ENCODE data around the gene PTPN3.

DNA sequence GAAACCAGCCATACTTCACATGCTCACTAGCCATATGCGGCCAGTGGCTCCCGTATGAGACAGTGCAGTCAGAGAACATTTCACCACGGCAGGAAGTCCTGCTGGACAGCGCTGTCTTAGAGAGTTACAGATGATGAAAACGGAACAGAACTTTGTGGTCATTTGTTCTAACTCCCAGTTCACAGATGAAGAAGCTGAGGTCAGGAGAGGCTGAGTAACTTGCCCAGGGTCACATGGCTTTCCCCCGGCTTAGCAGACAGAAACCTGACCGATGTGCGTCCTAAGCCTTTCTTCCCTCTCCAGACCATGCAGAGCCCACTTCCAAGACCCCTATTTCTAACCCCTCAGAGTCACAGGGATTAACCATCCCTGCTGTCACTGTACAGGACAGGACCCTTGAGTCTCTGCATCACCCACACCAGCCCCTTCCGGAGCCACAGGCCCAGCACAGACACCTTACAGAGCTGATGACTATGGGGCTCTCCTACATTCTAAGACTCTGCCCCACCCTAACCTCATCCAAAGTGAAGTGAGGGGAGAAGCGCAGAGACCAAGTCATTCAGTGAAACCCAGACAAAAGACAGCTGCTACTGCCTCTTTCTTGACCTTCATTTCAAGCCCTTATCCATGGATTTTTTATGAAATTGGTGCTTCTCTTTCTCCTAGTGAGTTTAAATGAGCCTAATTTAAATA lies 86.9 kb downstream of the PTPN3 start:
- TF ChIP-seq CTCF (conservative IDR thresholded peaks at IDR 0.05) = no peak
- TF ChIP-seq ZFX (IDR thresholded peaks at IDR 0.05) = no peak

Data from C4-2B (cell line).